H1 (cell line): Measurements from ENCODE around the gene USE1. TPM values are rescaled to one million over a fixed set of nuclear protein-coding genes. Genes with fewer than 3 reads are reported as not detected.

Source experiments
- CTCF ChIA-PET: fragments of 300-600 bp; sonication (Branson Sonifier 250); formaldehyde crosslinking; loops from one replicate; lab custom pipeline; 2021; ENCODE audit not compliant: partially characterized antibody; lab: Charles Lee
- POLR2A ChIA-PET: fragments of 300-600 bp; sonication (Branson Sonifier 250); formaldehyde crosslinking; loops from one replicate; lab custom pipeline; 2021; ENCODE audit warnings: inconsistent platforms; ENCODE audit not compliant: partially characterized antibody; lab: Charles Lee
- DNase-seq, 2 experiments: peaks; one replicate each; pipeline versions ENCODE4 v3.0.0 to v3.0.0-alpha.2; 2010 to 2022; ENCODE audit warnings: low spot score in 2 of 2, low read depth in 1 of 2, mixed read lengths in 1 of 2
- FAIRE-seq: peaks from 2 replicates; lab custom pipeline; 2011; peaks lifted over from hg19 to GRCh38; lab: Jason Lieb, UNC
- H2AFZ ChIP-seq: 2 replicates; pipeline ENCODE4 v1.8.1; 2012; ENCODE audit warnings: low read length, inconsistent platforms
- H2AK5ac ChIP-seq: 2 replicates; pipeline ENCODE4 v1.6.1; 2013; ENCODE audit warnings: low read depth, low read length
- H2BK120ac ChIP-seq: replicated peaks from 2 replicates; pipeline ENCODE3; 2013; ENCODE audit warnings: low read depth, low read length, inconsistent platforms
- H2BK12ac ChIP-seq: 2 replicates; pipeline ENCODE4 v1.6.1; 2013; ENCODE audit warnings: low read depth, low read length
- H2BK15ac ChIP-seq: 2 replicates; pipeline ENCODE4 v1.6.1; 2013; ENCODE audit warnings: low read length
- H2BK20ac ChIP-seq: 2 replicates; pipeline ENCODE4 v1.6.1; 2013; ENCODE audit warnings: low read length
- H2BK5ac ChIP-seq: 2 replicates; pipeline ENCODE4 v1.6.1; 2013; ENCODE audit warnings: low read depth, low read length
- H3K14ac ChIP-seq: 2 replicates; pipeline ENCODE4 v1.6.1; 2013; ENCODE audit warnings: inconsistent platforms; ENCODE audit not compliant: insufficient read length
- H3K18ac ChIP-seq: 2 replicates; pipeline ENCODE4 v1.6.1; 2013; ENCODE audit warnings: low read length; ENCODE audit errors: extremely low read depth
- H3K23ac ChIP-seq: 2 replicates; pipeline ENCODE4 v1.6.1; 2013; ENCODE audit warnings: inconsistent platforms; ENCODE audit not compliant: insufficient read length
- H3K23me2 ChIP-seq: 2 replicates; pipeline ENCODE4 v1.6.1; 2013; ENCODE audit warnings: low read depth, low read length
- H3K27ac ChIP-seq: 2 replicates; pipeline ENCODE4 v1.6.1; 2011; ENCODE audit warnings: low read depth, low read length, inconsistent platforms
- H3K27me3 ChIP-seq, 4 experiments: replicated peaks in 1 of 4; 1 replicate in 1 of 4; 2 replicates in 3 of 4; pipeline versions ENCODE4 v1.6.1 to v1.8.1; 2011 to 2013; ENCODE audit warnings: low read length in 3 of 4, mild to moderate bottlenecking in 3 of 4, inconsistent platforms in 2 of 4, mixed read lengths in 2 of 4, moderate library complexity in 1 of 4; ENCODE audit not compliant: control insufficient read depth in 3 of 4, insufficient read depth in 3 of 4; ENCODE audit errors: extremely low read depth in 1 of 4
- H3K36me3 ChIP-seq, 4 experiments: 2 replicates each; pipeline versions ENCODE4 v1.6.1 to v1.8.1; 2011 to 2013; ENCODE audit warnings: mild to moderate bottlenecking in 4 of 4, low read length in 3 of 4, moderate library complexity in 2 of 4, control low read depth in 1 of 4, inconsistent platforms in 1 of 4; ENCODE audit not compliant: insufficient read depth in 4 of 4, control insufficient read depth in 2 of 4
- H3K4ac ChIP-seq: replicated peaks from 2 replicates; pipeline ENCODE3; 2013; ENCODE audit warnings: low read length, low read depth, mixed read lengths, inconsistent platforms; ENCODE audit not compliant: insufficient read length
- H3K4me1 ChIP-seq, 4 experiments: replicated peaks in 1 of 4; 1 replicate in 1 of 4; 2 replicates in 3 of 4; pipeline versions ENCODE4 v1.6.1 to v1.8.1; 2011 to 2013; ENCODE audit warnings: low read length in 3 of 4, inconsistent platforms in 2 of 4, mixed read lengths in 1 of 4; ENCODE audit not compliant: insufficient read depth in 4 of 4, control insufficient read depth in 3 of 4
- H3K4me2 ChIP-seq, 2 experiments: 2 replicates each; pipeline versions ENCODE4 v1.6.1 to v1.8.1; 2011 to 2013; ENCODE audit warnings: low read depth in 2 of 2, low read length in 2 of 2, control low read depth in 1 of 2, inconsistent platforms in 1 of 2, mild to moderate bottlenecking in 1 of 2; ENCODE audit not compliant: insufficient read depth in 1 of 2
- H3K4me3 ChIP-seq, 4 experiments: fragments of 200-600, 300-600 bp in 1 of 4; sonication (generic), shearing (Covaris generic), sonication (Bioruptor Twin) in 1 of 4; 2 replicates each; pipeline versions ENCODE4 v1.5.1 to v1.8.1; 2011 to 2016; ENCODE audit warnings: low read length in 4 of 4, low read depth in 3 of 4, control low read depth in 2 of 4, inconsistent platforms in 2 of 4, mild to moderate bottlenecking in 2 of 4, mixed read lengths in 1 of 4, moderate library complexity in 1 of 4; ENCODE audit not compliant: insufficient read depth in 2 of 4; ENCODE audit errors: extremely low read depth in 1 of 4
- H3K56ac ChIP-seq: replicated peaks from 2 replicates; pipeline ENCODE3; 2013; ENCODE audit warnings: low read depth, mild to moderate bottlenecking, mixed read lengths, low read length, inconsistent platforms; ENCODE audit not compliant: insufficient read length
- H3K79me1 ChIP-seq: 2 replicates; pipeline ENCODE4 v1.6.1; 2013; ENCODE audit warnings: low read depth, low read length, control low read depth
- H3K79me2 ChIP-seq, 2 experiments: 2 replicates each; pipeline versions ENCODE4 v1.6.1 to v1.8.1; 2012 to 2013; ENCODE audit warnings: low read length in 2 of 2, mild to moderate bottlenecking in 2 of 2, inconsistent platforms in 1 of 2; ENCODE audit not compliant: insufficient read depth in 2 of 2, control insufficient read depth in 1 of 2
- H3K9ac ChIP-seq, 4 experiments: replicated peaks in 1 of 4; 1 replicate in 1 of 4; 2 replicates in 3 of 4; pipeline versions ENCODE4 v1.6.1 to v1.8.1; 2011 to 2013; ENCODE audit warnings: low read depth in 3 of 4, low read length in 3 of 4, control low read depth in 2 of 4, mild to moderate bottlenecking in 2 of 4, moderate library complexity in 2 of 4, inconsistent platforms in 1 of 4; ENCODE audit errors: extremely low read depth in 1 of 4
- H3K9me3 ChIP-seq, 2 experiments: 2 replicates each; pipeline versions ENCODE4 v1.6.1 to v1.8.1; 2012 to 2013; ENCODE audit warnings: mild to moderate bottlenecking in 2 of 2, moderate library complexity in 2 of 2, control low read depth in 1 of 2, inconsistent platforms in 1 of 2, low read depth in 1 of 2, low read length in 1 of 2, mixed read lengths in 1 of 2; ENCODE audit not compliant: insufficient read depth in 2 of 2
- H4K20me1 ChIP-seq, 2 experiments: replicated peaks in 1 of 2; 2 replicates each; pipeline versions ENCODE3 to v1.8.1; 2011 to 2013; ENCODE audit warnings: inconsistent platforms in 2 of 2, low read length in 2 of 2, mild to moderate bottlenecking in 1 of 2; ENCODE audit not compliant: insufficient read depth in 2 of 2, control insufficient read depth in 1 of 2
- H4K5ac ChIP-seq: 2 replicates; pipeline ENCODE4 v1.6.1; 2013; ENCODE audit warnings: low read length, low read depth, mixed read lengths, inconsistent platforms; ENCODE audit not compliant: insufficient read length
- H4K8ac ChIP-seq: 2 replicates; pipeline ENCODE4 v1.8.0; 2013; ENCODE audit warnings: mild to moderate bottlenecking, moderate library complexity, low read length, inconsistent platforms; ENCODE audit not compliant: insufficient read depth; ENCODE audit errors: extremely low read depth
- H4K91ac ChIP-seq: replicated peaks from 2 replicates; pipeline ENCODE3; 2013; ENCODE audit warnings: low read length, mixed read lengths, inconsistent platforms; ENCODE audit not compliant: insufficient read length
- ATF2 ChIP-seq: IDR thresholded peaks from 2 replicates; pipeline ENCODE4 v1.6.1; 2012; ENCODE audit warnings: low read length, inconsistent platforms
- CBX5 ChIP-seq: fragments of 300-800, 300-1000 bp; sonication (generic); IDR thresholded peaks from 2 replicates; pipeline ENCODE4 v1.7.1; 2016; ENCODE audit warnings: antibody characterized with exemption, low read length, low read depth
- E2F6 ChIP-seq: IDR thresholded peaks from 2 replicates; pipeline ENCODE4 v1.6.1; 2012; ENCODE audit warnings: inconsistent platforms
- TAF7 ChIP-seq: optimal IDR thresholded peaks from 2 replicates; pipeline ENCODE3; 2011; ENCODE audit warnings: low read depth, mild to moderate bottlenecking, inconsistent platforms, low read length, moderate library complexity, borderline replicate concordance
- USF2 ChIP-seq: IDR thresholded peaks from 2 replicates; pipeline ENCODE4 v1.6.1; 2011; ENCODE audit warnings: low read length, improper control_type of control experiment
- WGBS, 2 experiments: shearing (Covaris generic) in 1 of 2; methylation state at CpG; one replicate each; pipeline versions ENCODE4 v1.1.6 to v1.1.7; 2013 to 2015; ENCODE audit warnings: low lambda C conversion rate in 2 of 2, mixed read lengths in 2 of 2, inconsistent platforms in 1 of 2, low coverage in 1 of 2, missing lambda C conversion rate in 1 of 2; ENCODE audit not compliant: insufficient replicate concordance in 2 of 2, insufficient coverage in 1 of 2, insufficient read length in 1 of 2; ENCODE audit errors: extremely low coverage in 1 of 2, missing lambda C conversion rate in 1 of 2; 5-methylcytosine and 5-hydroxymethylcytosine counted together
- polyA plus RNA-seq, 7 experiments: library from polyadenylated mRNA; depleted of rRNA in 3 of 7; stranded (reverse) in 5 of 7; unstranded in 2 of 7; fragments of >200 nt in 5 of 7; fragments of 200-250 nt in 2 of 7; gene quantifications; 1 replicate in 5 of 7; 2 replicates in 1 of 7; 4 replicates in 1 of 7; pipeline versions ENCODE4 v1.2.1 to v1.2.3, GENCODE V29; 2011 to 2013; ENCODE audit warnings: missing spikeins in 2 of 7, mixed read lengths in 2 of 7
- total RNA-seq: library from RNA; stranded (reverse); fragmentation: NEBNext Ultra II Directional; extraction: Animal tissue kit (Norgen Biotek cat#: 25700); gene quantifications from 2 replicates; pipeline ENCODE4 v1.2.1, GENCODE V29; 2021

Gene USE1
- total and polyA plus RNA-seq, 2 of the 8 experiments (the other 6 are each of a cell fraction or from before 2014, with no cell fraction given), result 8.7 to 13.9 TPM

- CTCF ChIA-PET, result interaction anchor here (0.6 to 1.5 kb wide), 5 partner anchors 15 to 75 kb away, joined by 3 to 6 read pairs (median 3); partner anchors contain the start of gene USHBP1
- H2BK120ac ChIP-seq, result no peak overlapping the region
- H3K79me2 ChIP-seq, result peaks cover 26 to 54% of the 10 kb centered on the region in 2 experiments; a peak in 3 of 4 replicates
- H2BK15ac ChIP-seq, result no peak overlapping the region; the same call in 1 of the 2 replicates
- peaks cover 6 to 18% (median 13%) of the 10 kb centered on the region in 4 experiments for H3K4me1 ChIP-seq
- H3K27ac ChIP-seq, result no peak overlapping the region
- no peak overlapping the region for H2AFZ ChIP-seq
- no peak overlapping the region for H3K56ac ChIP-seq
- no peak overlapping the region for H4K8ac ChIP-seq
- H2AK5ac ChIP-seq, result no peak overlapping the region
- 0 out of 2 replicates have a peak overlapping the region, but pooled peaks have one; percentile 16 for H2BK5ac ChIP-seq
- TF ChIP-seq USF2 (no peak), E2F6 (no peak), CBX5 (no peak), TAF7 (no peak), ATF2 (no peak)
- no peak overlapping the region for H3K4me3 ChIP-seq
- POLR2A ChIA-PET, result interaction anchor here (0.8 to 6.4 kb wide), 8 partner anchors 10 to 54 kb away, joined by 3 to 118 read pairs (median 4); partner anchors contain the start of genes ANKLE1, BABAM1 and OCEL1
- H3K9ac ChIP-seq, result no peak overlapping the region
- H3K23me2 ChIP-seq, result peaks cover 2% of the 10 kb centered on the region; the same call in 1 of the 2 replicates
- H4K91ac ChIP-seq, result no peak overlapping the region
- H3K4me2 ChIP-seq, result no peak overlapping the region
- H4K5ac ChIP-seq, result no peak overlapping the region
- no peak overlapping the region for H3K23ac ChIP-seq
- WGBS, 2 experiments, result 93% methylated on average over 6 of the region's 6 CpGs; no CpG with 5 or more reads in 1 of the 2 experiments
- H4K20me1 ChIP-seq, result peaks cover 13 to 15% of the 10 kb centered on the region in 2 experiments
- H3K14ac ChIP-seq, result no peak overlapping the region
- H3K9me3 ChIP-seq, result no peaks in the 10 kb centered on the region
- H2BK12ac ChIP-seq, result no peak overlapping the region
- no peak overlapping the region for H3K4ac ChIP-seq
- peaks cover 14% of the 10 kb centered on the region for H3K79me1 ChIP-seq
- H3K27me3 ChIP-seq, result no peaks in the 10 kb centered on the region
- H3K36me3 ChIP-seq, result peaks cover 0 to 17% (median 3%) of the 10 kb centered on the region in 4 experiments; a peak in 4 of 8 replicates
- H2BK20ac ChIP-seq, result no peak overlapping the region
- DNase-seq (no peak), FAIRE-seq (no peak)
- H3K18ac ChIP-seq, result no peak overlapping the region
These were observed 25.8 kb downstream of the USE1 start for GRCh38 chr19:17240826-17241399.
